Thoracic aorta (tissue), 2 donors: ENCODE measurements around the gene KDM5D. TPM values are rescaled to one million over a fixed set of nuclear protein-coding genes. Genes with fewer than 3 reads are reported as not detected.

Experiments
- ATAC-seq: fragments of 150-250 bp; one replicate; pipeline ENCODE4 v1.8.0; 2017; ENCODE audit warnings: low read depth; ENCODE audit not compliant: insufficient number of reproducible peaks, low FRiP score
- DNase-seq: peaks from one replicate; pipeline ENCODE4 v3.0.0-alpha.2; 2020; ENCODE audit warnings: low spot score
- H3K27ac ChIP-seq, 2 donors: fragments of 200-600 bp; sonication (generic); 1 replicate in 1 of 2; 2 replicates in 1 of 2; pipeline ENCODE4 v1.5.1; 2016; ENCODE audit warnings: mild to moderate bottlenecking in 2 of 2, moderate library complexity in 2 of 2
- H3K27me3 ChIP-seq: fragments of 200-600 bp; sonication (generic); replicated peaks from 2 replicates; pipeline ENCODE4 v1.6.0; 2016; ENCODE audit warnings: mild to moderate bottlenecking; ENCODE audit not compliant: insufficient read depth
- H3K36me3 ChIP-seq: fragments of 200-600 bp; sonication (generic); one replicate; pipeline ENCODE4 v1.5.1; 2016
- H3K4me1 ChIP-seq, 2 donors: fragments of 200-600 bp; sonication (generic); 1 replicate in 1 of 2; 2 replicates in 1 of 2; pipeline versions ENCODE4 v1.5.1 to v1.6.0; 2016; ENCODE audit warnings: low read depth in 2 of 2, mild to moderate bottlenecking in 1 of 2; ENCODE audit not compliant: control insufficient read depth in 1 of 2
- H3K4me3 ChIP-seq: fragments of 200-600 bp; sonication (generic); 2 replicates; pipeline ENCODE4 v1.5.1; 2016; ENCODE audit warnings: mild to moderate bottlenecking
- H3K9me3 ChIP-seq: fragments of 200-600 bp; sonication (generic); 2 replicates; pipeline ENCODE4 v1.5.1; 2016
- total RNA-seq, 2 donors: library from RNA; depleted of rRNA; stranded (reverse); fragments of >200 nt; gene quantifications; one replicate each; pipeline versions ENCODE4 v1.1.0 to v1.2.3, GENCODE V29; 2016
- TF ChIP-seq, protein P1 (sequence below): fragments of 200-600 bp; sonication (generic); IDR thresholded peaks from one replicate; pipeline ENCODE4 v1.5.1; 2019; ENCODE audit warnings: antibody characterized with exemption

KDM5D gene
- total RNA-seq: 100 to 1,000 TPM; 105 to 118 TPM

GRCh38 chrY:19744381-19745378 lies at the start of gene KDM5D:
Gene KDM5D (minus strand): TSS chrY:19744726. CDS start chrY:19744534, 192 bp downstream.
- DNase-seq (no peak), ATAC-seq (peak; percentile 60)
- TF ChIP-seq, protein P1, sequence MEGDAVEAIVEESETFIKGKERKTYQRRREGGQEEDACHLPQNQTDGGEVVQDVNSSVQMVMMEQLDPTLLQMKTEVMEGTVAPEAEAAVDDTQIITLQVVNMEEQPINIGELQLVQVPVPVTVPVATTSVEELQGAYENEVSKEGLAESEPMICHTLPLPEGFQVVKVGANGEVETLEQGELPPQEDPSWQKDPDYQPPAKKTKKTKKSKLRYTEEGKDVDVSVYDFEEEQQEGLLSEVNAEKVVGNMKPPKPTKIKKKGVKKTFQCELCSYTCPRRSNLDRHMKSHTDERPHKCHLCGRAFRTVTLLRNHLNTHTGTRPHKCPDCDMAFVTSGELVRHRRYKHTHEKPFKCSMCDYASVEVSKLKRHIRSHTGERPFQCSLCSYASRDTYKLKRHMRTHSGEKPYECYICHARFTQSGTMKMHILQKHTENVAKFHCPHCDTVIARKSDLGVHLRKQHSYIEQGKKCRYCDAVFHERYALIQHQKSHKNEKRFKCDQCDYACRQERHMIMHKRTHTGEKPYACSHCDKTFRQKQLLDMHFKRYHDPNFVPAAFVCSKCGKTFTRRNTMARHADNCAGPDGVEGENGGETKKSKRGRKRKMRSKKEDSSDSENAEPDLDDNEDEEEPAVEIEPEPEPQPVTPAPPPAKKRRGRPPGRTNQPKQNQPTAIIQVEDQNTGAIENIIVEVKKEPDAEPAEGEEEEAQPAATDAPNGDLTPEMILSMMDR: no peak
- no peaks in the 10 kb centered on the region for H3K36me3 ChIP-seq
- peaks cover 0 to 10% of the 10 kb centered on the region in 2 donors for H3K4me1 ChIP-seq
- no peaks in the 10 kb centered on the region for H3K9me3 ChIP-seq
- peak within 1 kb of the TSS; percentile 85 for H3K4me3 ChIP-seq
- H3K27ac ChIP-seq: peak within 1 kb of the TSS; percentile 93 to 95
- H3K27me3 ChIP-seq: no peaks in the 10 kb centered on the region

- no peak for ATAC-seq
- no peaks in the 10 kb centered on the region for H3K27me3 ChIP-seq
- TF ChIP-seq, protein P1: no peak
Measured at GRCh38 chrY:19768375-19768774, 23.8 kb upstream of the KDM5D start.

DNA sequence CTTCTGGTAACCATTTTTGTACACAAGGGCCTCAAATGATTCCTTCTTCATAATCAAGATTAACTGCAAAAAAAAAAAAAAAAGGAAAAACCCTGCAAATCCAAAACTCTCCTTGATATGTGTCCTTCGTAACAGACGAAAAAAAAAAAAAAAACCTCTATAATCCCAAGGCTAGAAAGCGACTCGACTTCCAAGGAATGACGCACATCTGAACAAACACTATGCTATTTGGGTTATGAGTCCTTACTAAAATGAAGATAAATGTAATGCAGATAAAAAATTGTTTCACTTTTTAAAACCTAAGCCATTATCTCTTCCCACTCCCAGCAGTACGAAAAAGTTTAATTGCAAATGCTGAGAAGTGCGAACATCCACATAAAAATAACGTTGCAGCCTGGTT lies 1.2 kb downstream of the KDM5D start:
- DNase-seq (no peak), ATAC-seq (no peak)
- peak overlapping the region; percentile 93 to 95 for H3K27ac ChIP-seq
- no peaks in the 10 kb centered on the region for H3K36me3 ChIP-seq
- H3K9me3 ChIP-seq: no peaks in the 10 kb centered on the region
- H3K4me1 ChIP-seq: peaks cover 2 to 16% of the 10 kb centered on the region in 2 donors
- TF ChIP-seq, protein P1: no peak
- no peaks in the 10 kb centered on the region for H3K27me3 ChIP-seq
- H3K4me3 ChIP-seq: peak overlapping the region; percentile 85

More at GRCh38 chrY:19768375-19768774, 23.8 kb upstream of the KDM5D start:
- Histone ChIP-seq H3K4me1 (peaks cover 0 to 3% of the 10 kb centered on the region in 2 donors), H3K36me3 (no peaks in the 10 kb centered on the region), H3K4me3 (no peak overlapping the region), H3K27ac (no peak overlapping the region), H3K9me3 (no peaks in the 10 kb centered on the region)
- no peak for DNase-seq

DNA sequence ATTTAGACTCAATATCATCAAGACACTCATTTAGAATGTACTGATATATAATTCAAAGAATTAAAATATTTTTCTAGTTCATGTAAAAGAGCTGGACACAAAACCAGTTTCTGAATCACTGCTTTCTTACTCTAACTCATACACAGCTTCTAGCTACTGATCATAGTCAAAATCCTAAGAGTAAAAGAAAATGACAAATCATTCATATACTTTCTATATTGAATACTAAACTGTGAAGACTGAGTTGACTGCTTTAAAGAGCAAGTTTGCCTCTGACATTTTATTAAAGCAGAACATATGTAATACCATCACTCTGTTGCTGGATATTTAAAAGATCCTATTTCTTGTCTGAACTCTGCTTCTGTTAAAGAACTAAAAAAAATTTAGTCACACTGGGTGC lies 2.4 kb downstream of the KDM5D start:
- Histone ChIP-seq H3K4me3 (no peak overlapping the region), H3K4me1 (peaks cover 4 to 16% of the 10 kb centered on the region in 2 donors), H3K36me3 (no peaks in the 10 kb centered on the region), H3K9me3 (no peaks in the 10 kb centered on the region), H3K27me3 (no peaks in the 10 kb centered on the region), H3K27ac (no peak overlapping the region)
- TF ChIP-seq, protein P1: no peak
- ATAC-seq (no peak), DNase-seq (no peak)

- Histone ChIP-seq H3K27me3 (no peaks in the 10 kb centered on the region), H3K27ac (no peak overlapping the region), H3K9me3 (no peaks in the 10 kb centered on the region), H3K4me1 (peaks cover 4 to 6% of the 10 kb centered on the region in 2 donors), H3K36me3 (peaks cover 15% of the 10 kb centered on the region), H3K4me3 (no peak overlapping the region)
- ATAC-seq (no peak), DNase-seq (no peak)
- TF ChIP-seq, protein P1: no peak
Measured at GRCh38 chrY:19734425-19734824, 10.1 kb downstream of the KDM5D start.
